ENCODE measurements around the gene FAM78A.

The FAM78A gene

GRCh38 chr9:131307974-131308373, 31.7 kb upstream of the FAM78A start:
- Mint-ChIP-seq H3K9me3 (no peaks in the 10 kb centered on the region), H3K4me1 (ENCODE audit: low read depth) (peaks cover 9% of the 10 kb centered on the region), H3K36me3 (ENCODE audit: low read depth) (no peaks in the 10 kb centered on the region), H3K27me3 (no peaks in the 10 kb centered on the region), H3K4me3 (no peak overlapping the region), H3K27ac (no peak overlapping the region)

DNA sequence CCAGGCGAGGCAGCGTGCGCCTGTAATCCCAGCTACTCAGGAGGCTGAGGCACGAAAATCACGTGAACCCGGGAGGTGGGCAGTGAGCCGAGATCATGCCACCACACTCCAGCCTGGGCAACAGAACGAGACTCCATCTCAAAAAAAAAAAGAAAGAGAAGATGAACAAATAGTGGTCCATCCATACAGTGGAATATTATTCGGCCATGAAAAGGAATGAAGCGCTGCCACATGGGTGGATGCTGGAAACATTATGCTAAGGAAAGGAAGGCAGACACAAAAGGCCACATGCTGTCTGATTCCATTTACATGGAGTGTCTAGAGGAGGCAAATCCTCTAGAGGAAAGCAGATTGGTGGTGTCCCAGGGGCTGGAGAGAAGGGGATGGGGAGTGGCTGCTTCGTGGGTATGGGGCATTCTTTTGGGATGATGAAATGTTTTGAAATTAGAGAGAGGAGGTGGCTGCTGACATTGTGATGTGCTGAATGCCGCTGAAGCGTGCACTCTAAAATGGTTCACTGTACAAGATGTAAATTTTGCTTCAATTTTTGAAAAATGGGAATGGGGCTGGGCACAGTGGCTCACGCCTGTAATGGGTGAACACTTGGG, 30.2 kb upstream of the FAM78A start:
- Mint-ChIP-seq H3K36me3 (ENCODE audit: low read depth) (no peaks in the 10 kb centered on the region), H3K27ac (no peak overlapping the region), H3K27me3 (no peaks in the 10 kb centered on the region), H3K4me1 (ENCODE audit: low read depth) (peaks cover 9% of the 10 kb centered on the region), H3K9me3 (no peaks in the 10 kb centered on the region), H3K4me3 (no peak overlapping the region)

DNA sequence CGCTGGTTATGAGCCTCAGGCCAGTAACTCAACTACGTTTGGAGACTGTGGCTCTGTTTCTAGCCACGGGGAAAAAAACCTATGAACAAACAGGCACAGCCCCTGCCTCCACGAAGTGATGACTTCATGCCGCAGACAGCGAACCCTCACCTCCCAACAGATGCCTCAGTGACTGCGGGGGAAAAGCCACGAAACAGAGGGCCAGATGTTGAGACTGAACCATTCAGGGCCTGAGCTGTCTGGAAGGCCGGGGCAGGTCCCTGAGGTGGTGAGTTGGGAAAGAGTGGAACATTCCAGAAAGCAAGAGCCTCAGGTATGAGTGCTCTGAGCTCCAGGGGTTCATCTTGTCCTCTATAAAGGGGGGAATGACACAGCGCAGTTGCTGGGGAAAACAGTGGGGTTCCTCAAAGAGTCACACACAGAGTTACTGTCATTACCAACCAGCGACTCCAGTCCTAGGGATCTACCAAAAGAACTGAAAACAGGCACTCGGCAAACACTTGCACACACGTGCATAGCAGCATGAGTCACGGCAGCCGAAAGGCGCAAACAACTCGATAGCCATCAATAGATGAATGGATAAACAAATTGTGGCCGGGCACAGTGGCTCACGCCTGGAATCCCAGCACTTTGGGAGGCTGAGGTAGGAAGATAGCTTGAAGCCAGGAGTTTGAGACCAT, 28.5 kb upstream of the FAM78A start:
- Mint-ChIP-seq H3K36me3 (ENCODE audit: low read depth) (no peaks in the 10 kb centered on the region), H3K4me1 (ENCODE audit: low read depth) (no peaks in the 10 kb centered on the region), H3K4me3 (no peak overlapping the region), H3K27ac (no peak overlapping the region), H3K27me3 (no peaks in the 10 kb centered on the region), H3K9me3 (no peaks in the 10 kb centered on the region)

- Mint-ChIP-seq H3K9me3 (no peaks in the 10 kb centered on the region), H3K27ac (no peak overlapping the region), H3K4me3 (no peak overlapping the region), H3K27me3 (no peaks in the 10 kb centered on the region), H3K36me3 (ENCODE audit: low read depth) (no peaks in the 10 kb centered on the region), H3K4me1 (ENCODE audit: low read depth) (no peaks in the 10 kb centered on the region)
These were observed 27.3 kb upstream of the FAM78A start for GRCh38 chr9:131303381-131304321.

GRCh38 chr9:131302244-131303075, 26.1 kb upstream of the FAM78A start:
- H3K36me3 Mint-ChIP-seq (ENCODE audit: low read depth), result no peaks in the 10 kb centered on the region
- H3K9me3 Mint-ChIP-seq, result no peaks in the 10 kb centered on the region
- no peak overlapping the region for H3K4me3 Mint-ChIP-seq
- no peaks in the 10 kb centered on the region for H3K4me1 Mint-ChIP-seq (ENCODE audit: low read depth)
- H3K27me3 Mint-ChIP-seq, result no peaks in the 10 kb centered on the region
- no peak overlapping the region for H3K27ac Mint-ChIP-seq

DNA sequence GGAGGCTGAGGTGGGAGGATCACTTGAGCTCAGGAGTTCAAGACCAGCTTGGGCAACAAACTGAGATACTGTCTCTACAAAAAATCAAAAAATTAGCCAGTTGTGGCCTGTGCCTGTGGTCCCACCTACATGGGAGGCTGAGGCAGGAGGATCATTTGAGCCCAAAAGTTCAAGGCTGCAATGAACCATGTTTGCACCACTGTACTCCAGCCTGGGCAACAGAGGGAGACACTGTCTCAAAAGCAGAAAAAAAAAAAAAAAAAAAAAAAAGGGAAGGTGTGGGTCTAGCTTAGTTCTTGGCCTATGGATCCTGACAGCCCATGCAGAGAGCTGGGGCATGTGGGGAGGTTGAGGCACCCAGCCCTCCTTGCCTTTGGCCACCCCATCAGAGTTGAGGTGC, 24.1 kb upstream of the FAM78A start:
- H3K4me3 Mint-ChIP-seq, result no peak overlapping the region
- H3K27ac Mint-ChIP-seq, result no peak overlapping the region
- no peaks in the 10 kb centered on the region for H3K36me3 Mint-ChIP-seq (ENCODE audit: low read depth)
- H3K27me3 Mint-ChIP-seq, result no peaks in the 10 kb centered on the region
- no peaks in the 10 kb centered on the region for H3K4me1 Mint-ChIP-seq (ENCODE audit: low read depth)
- no peaks in the 10 kb centered on the region for H3K9me3 Mint-ChIP-seq

- Mint-ChIP-seq H3K9me3 (no peaks in the 10 kb centered on the region), H3K27ac (no peak overlapping the region)
These were observed 23.6 kb upstream of the FAM78A start for GRCh38 chr9:131299961-131300347.

GRCh38 chr9:131299346-131299960, 23.1 kb upstream of the FAM78A start:
- Mint-ChIP-seq H3K27ac (no peak overlapping the region), H3K27me3 (no peaks in the 10 kb centered on the region), H3K9me3 (no peaks in the 10 kb centered on the region), H3K36me3 (ENCODE audit: low read depth) (no peaks in the 10 kb centered on the region), H3K4me1 (ENCODE audit: low read depth) (no peaks in the 10 kb centered on the region), H3K4me3 (no peak overlapping the region)

More at GRCh38 chr9:131299961-131300347, 23.6 kb upstream of the FAM78A start:
- no peak overlapping the region for H3K4me3 Mint-ChIP-seq
- no peaks in the 10 kb centered on the region for H3K27me3 Mint-ChIP-seq
- no peaks in the 10 kb centered on the region for H3K4me1 Mint-ChIP-seq (ENCODE audit: low read depth)
- no peaks in the 10 kb centered on the region for H3K36me3 Mint-ChIP-seq (ENCODE audit: low read depth)

DNA sequence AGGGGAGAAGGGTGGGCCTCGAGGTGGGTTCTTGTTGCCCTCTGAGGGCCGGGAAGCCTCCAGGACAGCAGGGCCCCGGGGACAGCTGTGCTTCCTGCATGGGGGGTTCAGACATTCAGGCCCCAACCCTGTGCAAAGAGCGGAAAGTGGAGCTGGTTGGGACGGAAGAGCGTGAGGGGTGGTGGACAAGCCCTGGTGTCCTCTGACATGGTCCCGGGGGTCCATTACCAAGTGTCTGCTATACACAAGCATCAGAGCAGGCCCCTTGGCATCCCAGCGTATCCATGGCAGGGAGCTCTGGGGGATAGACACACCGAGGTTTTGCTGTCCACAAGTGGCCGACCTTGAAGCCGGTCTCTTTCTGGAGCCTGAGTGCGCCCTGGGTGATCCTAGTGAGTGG, 22.5 kb upstream of the FAM78A start:
- H3K4me3 Mint-ChIP-seq, result no peak overlapping the region
- no peaks in the 10 kb centered on the region for H3K27me3 Mint-ChIP-seq
- no peak overlapping the region for H3K27ac Mint-ChIP-seq
- no peaks in the 10 kb centered on the region for H3K36me3 Mint-ChIP-seq (ENCODE audit: low read depth)
- H3K4me1 Mint-ChIP-seq (ENCODE audit: low read depth), result no peaks in the 10 kb centered on the region
- H3K9me3 Mint-ChIP-seq, result no peaks in the 10 kb centered on the region

GRCh38 chr9:131298341-131298740, 22.0 kb upstream of the FAM78A start:
- no peaks in the 10 kb centered on the region for H3K9me3 Mint-ChIP-seq
- H3K27ac Mint-ChIP-seq, result no peak overlapping the region
- H3K4me1 Mint-ChIP-seq (ENCODE audit: low read depth), result no peaks in the 10 kb centered on the region
- no peaks in the 10 kb centered on the region for H3K36me3 Mint-ChIP-seq (ENCODE audit: low read depth)
- no peaks in the 10 kb centered on the region for H3K27me3 Mint-ChIP-seq
- H3K4me3 Mint-ChIP-seq, result no peak overlapping the region

DNA sequence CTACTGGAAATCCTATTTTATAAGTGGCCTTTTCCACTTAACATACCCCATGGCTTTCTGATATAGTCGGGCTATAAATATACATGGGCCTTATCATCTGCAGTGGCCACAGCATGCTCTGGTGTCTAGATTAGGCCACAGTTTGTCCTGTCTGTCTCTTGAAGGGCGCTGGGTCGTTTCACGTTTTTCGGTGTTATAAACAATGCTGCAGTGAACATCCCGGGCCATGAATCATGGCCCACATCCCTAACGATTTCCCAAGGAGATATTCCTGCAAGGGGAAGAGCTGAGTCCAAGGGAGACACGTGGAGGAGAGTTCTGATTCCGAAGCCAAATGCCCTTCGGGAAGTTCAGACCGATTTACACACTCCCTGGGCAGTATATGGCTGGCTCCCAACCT, 21.6 kb upstream of the FAM78A start:
- Mint-ChIP-seq H3K4me3 (no peak overlapping the region), H3K9me3 (no peaks in the 10 kb centered on the region)

GRCh38 chr9:131296906-131297500, 20.7 kb upstream of the FAM78A start:
- Mint-ChIP-seq H3K27me3 (no peaks in the 10 kb centered on the region), H3K27ac (no peak overlapping the region), H3K9me3 (no peaks in the 10 kb centered on the region), H3K36me3 (ENCODE audit: low read depth) (no peaks in the 10 kb centered on the region), H3K4me1 (ENCODE audit: low read depth) (no peaks in the 10 kb centered on the region), H3K4me3 (no peak overlapping the region)

More for the DNA sequence above, 21.6 kb upstream of the FAM78A start:
- no peaks in the 10 kb centered on the region for H3K36me3 Mint-ChIP-seq (ENCODE audit: low read depth)
- no peaks in the 10 kb centered on the region for H3K4me1 Mint-ChIP-seq (ENCODE audit: low read depth)
- H3K27me3 Mint-ChIP-seq, result no peaks in the 10 kb centered on the region
- no peak overlapping the region for H3K27ac Mint-ChIP-seq

- H3K4me1 Mint-ChIP-seq (ENCODE audit: low read depth), result no peaks in the 10 kb centered on the region
- no peaks in the 10 kb centered on the region for H3K9me3 Mint-ChIP-seq
These were observed 20.1 kb upstream of the FAM78A start for GRCh38 chr9:131296460-131296859.

GRCh38 chr9:131292937-131293336, 16.6 kb upstream of the FAM78A start:
- H3K4me1 Mint-ChIP-seq (ENCODE audit: low read depth), result no peaks in the 10 kb centered on the region
- no peaks in the 10 kb centered on the region for H3K9me3 Mint-ChIP-seq
- no peak overlapping the region for H3K4me3 Mint-ChIP-seq
- H3K27me3 Mint-ChIP-seq, result no peaks in the 10 kb centered on the region
- no peak overlapping the region for H3K27ac Mint-ChIP-seq
- H3K36me3 Mint-ChIP-seq (ENCODE audit: low read depth), result no peaks in the 10 kb centered on the region

More at GRCh38 chr9:131296460-131296859, 20.1 kb upstream of the FAM78A start:
- Mint-ChIP-seq H3K27me3 (no peaks in the 10 kb centered on the region), H3K36me3 (ENCODE audit: low read depth) (no peaks in the 10 kb centered on the region), H3K4me3 (no peak overlapping the region), H3K27ac (no peak overlapping the region)

Measured in stimulated activated naive CD8-positive, alpha-beta T cell treated with anti-CD3 and anti-CD28 coated beads, Interleukin-15, Interleukin-2, amounts not matched to agents 100 ng/mL and 50 ng/mL, for 24 hours (primary cell).